H1 (cell line): Measurements from ENCODE around the gene ASPG. TPM values are rescaled to one million over a fixed set of nuclear protein-coding genes. Genes with fewer than 3 reads are reported as not detected.

Source experiments
- CTCF ChIA-PET: fragments of 300-600 bp; sonication (Branson Sonifier 250); formaldehyde crosslinking; loops from one replicate; lab custom pipeline; 2021; ENCODE audit not compliant: partially characterized antibody; lab: Charles Lee
- POLR2A ChIA-PET: fragments of 300-600 bp; sonication (Branson Sonifier 250); formaldehyde crosslinking; loops from one replicate; lab custom pipeline; 2021; ENCODE audit warnings: inconsistent platforms; ENCODE audit not compliant: partially characterized antibody; lab: Charles Lee
- DNase-seq, 2 experiments: peaks; one replicate each; pipeline versions ENCODE4 v3.0.0 to v3.0.0-alpha.2; 2010 to 2022; ENCODE audit warnings: low spot score in 2 of 2, low read depth in 1 of 2, mixed read lengths in 1 of 2
- FAIRE-seq: peaks from 2 replicates; lab custom pipeline; 2011; peaks lifted over from hg19 to GRCh38; lab: Jason Lieb, UNC
- H2AFZ ChIP-seq: 2 replicates; pipeline ENCODE4 v1.8.1; 2012; ENCODE audit warnings: low read length, inconsistent platforms
- H2AK5ac ChIP-seq: 2 replicates; pipeline ENCODE4 v1.6.1; 2013; ENCODE audit warnings: low read depth, low read length
- H2BK120ac ChIP-seq: replicated peaks from 2 replicates; pipeline ENCODE3; 2013; ENCODE audit warnings: low read depth, low read length, inconsistent platforms
- H2BK12ac ChIP-seq: 2 replicates; pipeline ENCODE4 v1.6.1; 2013; ENCODE audit warnings: low read depth, low read length
- H2BK15ac ChIP-seq: 2 replicates; pipeline ENCODE4 v1.6.1; 2013; ENCODE audit warnings: low read length
- H2BK20ac ChIP-seq: 2 replicates; pipeline ENCODE4 v1.6.1; 2013; ENCODE audit warnings: low read length
- H2BK5ac ChIP-seq: 2 replicates; pipeline ENCODE4 v1.6.1; 2013; ENCODE audit warnings: low read depth, low read length
- H3K14ac ChIP-seq: 2 replicates; pipeline ENCODE4 v1.6.1; 2013; ENCODE audit warnings: inconsistent platforms; ENCODE audit not compliant: insufficient read length
- H3K18ac ChIP-seq: 2 replicates; pipeline ENCODE4 v1.6.1; 2013; ENCODE audit warnings: low read length; ENCODE audit errors: extremely low read depth
- H3K23ac ChIP-seq: 2 replicates; pipeline ENCODE4 v1.6.1; 2013; ENCODE audit warnings: inconsistent platforms; ENCODE audit not compliant: insufficient read length
- H3K23me2 ChIP-seq: 2 replicates; pipeline ENCODE4 v1.6.1; 2013; ENCODE audit warnings: low read depth, low read length
- H3K27ac ChIP-seq: 2 replicates; pipeline ENCODE4 v1.6.1; 2011; ENCODE audit warnings: low read depth, low read length, inconsistent platforms
- H3K27me3 ChIP-seq, 4 experiments: replicated peaks in 1 of 4; 1 replicate in 1 of 4; 2 replicates in 3 of 4; pipeline versions ENCODE4 v1.6.1 to v1.8.1; 2011 to 2013; ENCODE audit warnings: low read length in 3 of 4, mild to moderate bottlenecking in 3 of 4, inconsistent platforms in 2 of 4, mixed read lengths in 2 of 4, moderate library complexity in 1 of 4; ENCODE audit not compliant: control insufficient read depth in 3 of 4, insufficient read depth in 3 of 4; ENCODE audit errors: extremely low read depth in 1 of 4
- H3K36me3 ChIP-seq, 4 experiments: 2 replicates each; pipeline versions ENCODE4 v1.6.1 to v1.8.1; 2011 to 2013; ENCODE audit warnings: mild to moderate bottlenecking in 4 of 4, low read length in 3 of 4, moderate library complexity in 2 of 4, control low read depth in 1 of 4, inconsistent platforms in 1 of 4; ENCODE audit not compliant: insufficient read depth in 4 of 4, control insufficient read depth in 2 of 4
- H3K4ac ChIP-seq: replicated peaks from 2 replicates; pipeline ENCODE3; 2013; ENCODE audit warnings: low read length, low read depth, mixed read lengths, inconsistent platforms; ENCODE audit not compliant: insufficient read length
- H3K4me1 ChIP-seq, 4 experiments: replicated peaks in 1 of 4; 1 replicate in 1 of 4; 2 replicates in 3 of 4; pipeline versions ENCODE4 v1.6.1 to v1.8.1; 2011 to 2013; ENCODE audit warnings: low read length in 3 of 4, inconsistent platforms in 2 of 4, mixed read lengths in 1 of 4; ENCODE audit not compliant: insufficient read depth in 4 of 4, control insufficient read depth in 3 of 4
- H3K4me2 ChIP-seq, 2 experiments: 2 replicates each; pipeline versions ENCODE4 v1.6.1 to v1.8.1; 2011 to 2013; ENCODE audit warnings: low read depth in 2 of 2, low read length in 2 of 2, control low read depth in 1 of 2, inconsistent platforms in 1 of 2, mild to moderate bottlenecking in 1 of 2; ENCODE audit not compliant: insufficient read depth in 1 of 2
- H3K4me3 ChIP-seq, 4 experiments: fragments of 200-600, 300-600 bp in 1 of 4; sonication (generic), shearing (Covaris generic), sonication (Bioruptor Twin) in 1 of 4; 2 replicates each; pipeline versions ENCODE4 v1.5.1 to v1.8.1; 2011 to 2016; ENCODE audit warnings: low read length in 4 of 4, low read depth in 3 of 4, control low read depth in 2 of 4, inconsistent platforms in 2 of 4, mild to moderate bottlenecking in 2 of 4, mixed read lengths in 1 of 4, moderate library complexity in 1 of 4; ENCODE audit not compliant: insufficient read depth in 2 of 4; ENCODE audit errors: extremely low read depth in 1 of 4
- H3K56ac ChIP-seq: replicated peaks from 2 replicates; pipeline ENCODE3; 2013; ENCODE audit warnings: low read depth, mild to moderate bottlenecking, mixed read lengths, low read length, inconsistent platforms; ENCODE audit not compliant: insufficient read length
- H3K79me1 ChIP-seq: 2 replicates; pipeline ENCODE4 v1.6.1; 2013; ENCODE audit warnings: low read depth, low read length, control low read depth
- H3K79me2 ChIP-seq, 2 experiments: 2 replicates each; pipeline versions ENCODE4 v1.6.1 to v1.8.1; 2012 to 2013; ENCODE audit warnings: low read length in 2 of 2, mild to moderate bottlenecking in 2 of 2, inconsistent platforms in 1 of 2; ENCODE audit not compliant: insufficient read depth in 2 of 2, control insufficient read depth in 1 of 2
- H3K9ac ChIP-seq, 4 experiments: replicated peaks in 1 of 4; 1 replicate in 1 of 4; 2 replicates in 3 of 4; pipeline versions ENCODE4 v1.6.1 to v1.8.1; 2011 to 2013; ENCODE audit warnings: low read depth in 3 of 4, low read length in 3 of 4, control low read depth in 2 of 4, mild to moderate bottlenecking in 2 of 4, moderate library complexity in 2 of 4, inconsistent platforms in 1 of 4; ENCODE audit errors: extremely low read depth in 1 of 4
- H3K9me3 ChIP-seq, 2 experiments: 2 replicates each; pipeline versions ENCODE4 v1.6.1 to v1.8.1; 2012 to 2013; ENCODE audit warnings: mild to moderate bottlenecking in 2 of 2, moderate library complexity in 2 of 2, control low read depth in 1 of 2, inconsistent platforms in 1 of 2, low read depth in 1 of 2, low read length in 1 of 2, mixed read lengths in 1 of 2; ENCODE audit not compliant: insufficient read depth in 2 of 2
- H4K20me1 ChIP-seq, 2 experiments: replicated peaks in 1 of 2; 2 replicates each; pipeline versions ENCODE3 to v1.8.1; 2011 to 2013; ENCODE audit warnings: inconsistent platforms in 2 of 2, low read length in 2 of 2, mild to moderate bottlenecking in 1 of 2; ENCODE audit not compliant: insufficient read depth in 2 of 2, control insufficient read depth in 1 of 2
- H4K5ac ChIP-seq: 2 replicates; pipeline ENCODE4 v1.6.1; 2013; ENCODE audit warnings: low read length, low read depth, mixed read lengths, inconsistent platforms; ENCODE audit not compliant: insufficient read length
- H4K8ac ChIP-seq: 2 replicates; pipeline ENCODE4 v1.8.0; 2013; ENCODE audit warnings: mild to moderate bottlenecking, moderate library complexity, low read length, inconsistent platforms; ENCODE audit not compliant: insufficient read depth; ENCODE audit errors: extremely low read depth
- H4K91ac ChIP-seq: replicated peaks from 2 replicates; pipeline ENCODE3; 2013; ENCODE audit warnings: low read length, mixed read lengths, inconsistent platforms; ENCODE audit not compliant: insufficient read length
- CBX5 ChIP-seq: fragments of 300-800, 300-1000 bp; sonication (generic); IDR thresholded peaks from 2 replicates; pipeline ENCODE4 v1.7.1; 2016; ENCODE audit warnings: antibody characterized with exemption, low read length, low read depth
- RBBP5 ChIP-seq: IDR thresholded peaks from 2 replicates; pipeline ENCODE4 v1.7.1; 2012; ENCODE audit warnings: low read depth, mild to moderate bottlenecking, inconsistent platforms, low read length, moderate library complexity, borderline replicate concordance
- RNF2 ChIP-seq: fragments of 200-900, 300-1000 bp; sonication (generic); IDR thresholded peaks from 2 replicates; pipeline ENCODE4 v1.7.1; 2016; ENCODE audit warnings: borderline replicate concordance, low read depth, mild to moderate bottlenecking, antibody characterized with exemption, low read length; ENCODE audit not compliant: poor library complexity, severe bottlenecking; ENCODE audit errors: missing control alignments
- SIX5 ChIP-seq: IDR thresholded peaks from 2 replicates; pipeline ENCODE4 v1.6.1; 2011; ENCODE audit warnings: mild to moderate bottlenecking, low read depth, low read length
- SRF ChIP-seq: IDR thresholded peaks from 2 replicates; pipeline ENCODE4 v1.6.1; 2011; ENCODE audit warnings: mild to moderate bottlenecking, low read depth, low read length, moderate library complexity
- TAF7 ChIP-seq: optimal IDR thresholded peaks from 2 replicates; pipeline ENCODE3; 2011; ENCODE audit warnings: low read depth, mild to moderate bottlenecking, inconsistent platforms, low read length, moderate library complexity, borderline replicate concordance
- WGBS, 2 experiments: shearing (Covaris generic) in 1 of 2; methylation state at CpG; one replicate each; pipeline versions ENCODE4 v1.1.6 to v1.1.7; 2013 to 2015; ENCODE audit warnings: low lambda C conversion rate in 2 of 2, mixed read lengths in 2 of 2, inconsistent platforms in 1 of 2, low coverage in 1 of 2, missing lambda C conversion rate in 1 of 2; ENCODE audit not compliant: insufficient replicate concordance in 2 of 2, insufficient coverage in 1 of 2, insufficient read length in 1 of 2; ENCODE audit errors: extremely low coverage in 1 of 2, missing lambda C conversion rate in 1 of 2; 5-methylcytosine and 5-hydroxymethylcytosine counted together
- polyA plus RNA-seq, 7 experiments: library from polyadenylated mRNA; depleted of rRNA in 3 of 7; stranded (reverse) in 5 of 7; unstranded in 2 of 7; fragments of >200 nt in 5 of 7; fragments of 200-250 nt in 2 of 7; gene quantifications; 1 replicate in 5 of 7; 2 replicates in 1 of 7; 4 replicates in 1 of 7; pipeline versions ENCODE4 v1.2.1 to v1.2.3, GENCODE V29; 2011 to 2013; ENCODE audit warnings: missing spikeins in 2 of 7, mixed read lengths in 2 of 7
- total RNA-seq: library from RNA; stranded (reverse); fragmentation: NEBNext Ultra II Directional; extraction: Animal tissue kit (Norgen Biotek cat#: 25700); gene quantifications from 2 replicates; pipeline ENCODE4 v1.2.1, GENCODE V29; 2021

Gene ASPG
- total and polyA plus RNA-seq, 2 of the 8 experiments (the other 6 are each of a cell fraction or from before 2014, with no cell fraction given) = 0.34 to 0.59 TPM

- Histone ChIP-seq H2AK5ac (no peak overlapping the region), H3K36me3 (no peaks in the 10 kb centered on the region), H3K9ac (no peak overlapping the region), H3K9me3 (peaks cover 14 to 22% of the 10 kb centered on the region in 2 experiments), H3K4ac (no peak overlapping the region), H3K4me3 (no peak overlapping the region), H3K27ac (no peak overlapping the region), H2BK20ac (no peak overlapping the region), H2BK120ac (no peak overlapping the region), H3K27me3 (no peaks in the 10 kb centered on the region), H2AFZ (no peak overlapping the region), H4K5ac (no peak overlapping the region), H2BK12ac (no peak overlapping the region), H3K56ac (no peak overlapping the region), H3K79me2 (no peaks in the 10 kb centered on the region), H2BK15ac (no peak overlapping the region), H3K79me1 (no peaks in the 10 kb centered on the region), H3K23ac (no peak overlapping the region), H4K8ac (no peak overlapping the region), H2BK5ac (no peak overlapping the region), H3K4me1 (no peaks in the 10 kb centered on the region), H3K23me2 (no peaks in the 10 kb centered on the region), H3K14ac (no peak overlapping the region), H4K91ac (no peak overlapping the region), H3K18ac (no peak overlapping the region), H3K4me2 (no peak overlapping the region), H4K20me1 (no peaks in the 10 kb centered on the region)
- WGBS, 2 experiments = 88% methylated on average over 5 of the region's 5 CpGs; no CpG with 5 or more reads in 1 of the 2 experiments
- DNase-seq (no peak), FAIRE-seq (no peak)
- CTCF ChIA-PET = interaction anchor here (0.6 to 0.8 kb wide), 2 partner anchors 12 to 250 kb away, joined by 4 read pairs; no protein-coding TSS in a partner anchor
- POLR2A ChIA-PET = no interaction called here
- no peak for TF ChIP-seq TAF7
- TF ChIP-seq RNF2 = no peak
- no peak for TF ChIP-seq SRF
- TF ChIP-seq SIX5 = no peak
- TF ChIP-seq RBBP5 = no peak
- TF ChIP-seq CBX5 = no peak
Measured at GRCh38 chr14:104066279-104066678, 19.2 kb upstream of the ASPG start.
